Prostate gland (tissue), 2 donors: ENCODE measurements around the gene MCU.

Experiments
- CTCF ChIP-seq, 4 experiments: fragments of 200-600 bp in 2 of 4; fragments of 450-650 bp in 2 of 4; sonication (generic) in 2 of 4; IDR thresholded peaks; 1 replicate in 3 of 4; 2 replicates in 1 of 4; pipeline ENCODE4 v1.5.1; 2016 to 2019; ENCODE audit warnings: antibody characterized with exemption in 4 of 4, mild to moderate bottlenecking in 2 of 4, moderate library complexity in 2 of 4
- POLR2A ChIP-seq: fragments of 450-650 bp; IDR thresholded peaks from one replicate; pipeline ENCODE4 v1.6.1; 2016; ENCODE audit warnings: antibody characterized with exemption, mild to moderate bottlenecking
- POLR2AphosphoS5 ChIP-seq: sonication (generic); formaldehyde crosslinking; IDR thresholded peaks from one replicate; pipeline ENCODE4 v1.6.1; 2017; ENCODE audit warnings: antibody characterized with exemption

- TF ChIP-seq CTCF (IDR thresholded peaks at IDR 0.05), result no peak
- no peak for TF ChIP-seq POLR2A
- TF ChIP-seq POLR2AphosphoS5, result no peak
Measured at GRCh38 chr10:72796042-72796441, 104.1 kb downstream of the MCU start.
